Activated CD4-positive, alpha-beta memory T cell treated with anti-CD3 and anti-CD28 coated beads for 36 hours (primary cell): ENCODE data around the gene CDA. TPM values are rescaled to one million over a fixed set of nuclear protein-coding genes. Genes with fewer than 3 reads are reported as not detected.
"Not testable (repeated sequence)": the region's sequence is repeated elsewhere in the genome, so short reads cannot be mapped to it uniquely, and the experiment has no call there.

Source experiments
- CTCF ChIA-PET: fragments of 350-600 bp; sonication (Branson Sonifier 250); formaldehyde crosslinking; loops from one replicate; lab custom pipeline; 2021; ENCODE audit warnings: antibody characterized with exemption, inconsistent platforms; lab: Charles Lee
- POLR2A ChIA-PET: fragments of 350-600 bp; sonication (Branson Sonifier 250); formaldehyde crosslinking; loops from one replicate; lab custom pipeline; 2021; ENCODE audit warnings: antibody characterized with exemption; lab: Charles Lee
- DNase-seq: peaks from one replicate; pipeline ENCODE4 v3.0.0-alpha.2; 2020
- H3K27ac Mint-ChIP-seq: one replicate; pipeline ENCODE4 v1.8.0; 2021; ENCODE audit warnings: mixed read lengths
- H3K27me3 Mint-ChIP-seq: one replicate; pipeline ENCODE4 v1.8.0; 2021; ENCODE audit warnings: mixed read lengths
- H3K36me3 Mint-ChIP-seq: one replicate; pipeline ENCODE4 v1.8.0; 2021; ENCODE audit warnings: mixed read lengths
- H3K4me1 Mint-ChIP-seq: one replicate; pipeline ENCODE4 v1.8.0; 2021; ENCODE audit warnings: low read depth, mixed read lengths
- H3K4me3 Mint-ChIP-seq: one replicate; pipeline ENCODE4 v1.8.0; 2021; ENCODE audit warnings: mild to moderate bottlenecking, mixed read lengths
- H3K9me3 Mint-ChIP-seq: one replicate; pipeline ENCODE4 v1.8.0; 2021; ENCODE audit warnings: mixed read lengths
- intact Hi-C: fragments of 100-400 bp; cut with micrococcal nuclease; formaldehyde crosslinking; loops from one replicate; pipeline ENCODE4 v1.15.1; 2023
- total RNA-seq, 2 experiments: library from RNA; stranded (reverse); gene quantifications; one replicate each; pipeline ENCODE4 v1.2.3, GENCODE V29; 2021

The CDA gene
- total RNA-seq, 2 experiments from 2014 or later = not detected

GRCh38 chr1:20606801-20607570 is 18.1 kb downstream of the CDA start:
- H3K27ac Mint-ChIP-seq, intact Hi-C loops, DNase-seq, CTCF ChIA-PET, H3K9me3 Mint-ChIP-seq, H3K4me3 Mint-ChIP-seq, H3K36me3 Mint-ChIP-seq, H3K4me1 Mint-ChIP-seq, POLR2A ChIA-PET, H3K27me3 Mint-ChIP-seq: not testable (repeated sequence)

- CTCF ChIA-PET = interaction anchor here (1.3 kb wide), 1 partner anchor 35 kb away, joined by 3 read pairs; no protein-coding TSS in a partner anchor
- H3K9me3 Mint-ChIP-seq = no peaks in the 10 kb centered on the region
These were observed 20.6 kb downstream of the CDA start for GRCh38 chr1:20609541-20609940.

GRCh38 chr1:20610970-20611369 is 22.1 kb downstream of the CDA start:
- Mint-ChIP-seq H3K27ac (no peak overlapping the region), H3K9me3 (no peaks in the 10 kb centered on the region), H3K27me3 (peaks cover 3% of the 10 kb centered on the region), H3K4me3 (no peak overlapping the region), H3K36me3 (no peaks in the 10 kb centered on the region), H3K4me1 (no peaks in the 10 kb centered on the region)
- ChIA-PET CTCF (interaction anchor here (0.6 kb wide), 1 partner anchor 90 kb away, joined by 5 read pairs; no protein-coding TSS in a partner anchor), POLR2A (no interaction called here)
- DNase-seq = no peak
- intact Hi-C loops = no loop called here

More at GRCh38 chr1:20609541-20609940, 20.6 kb downstream of the CDA start:
- no peak overlapping the region for H3K4me3 Mint-ChIP-seq
- H3K4me1 Mint-ChIP-seq = no peaks in the 10 kb centered on the region
- no peak overlapping the region for H3K27ac Mint-ChIP-seq
- no peaks in the 10 kb centered on the region for H3K36me3 Mint-ChIP-seq
- intact Hi-C loops = no loop called here
- DNase-seq = no peak
- POLR2A ChIA-PET = no interaction called here
- peaks cover 3% of the 10 kb centered on the region for H3K27me3 Mint-ChIP-seq

- CTCF ChIA-PET = no interaction called here
- Mint-ChIP-seq H3K4me1 (peaks cover 3% of the 10 kb centered on the region), H3K36me3 (no peaks in the 10 kb centered on the region), H3K27ac (no peak overlapping the region), H3K27me3 (peaks cover 3% of the 10 kb centered on the region), H3K9me3 (no peaks in the 10 kb centered on the region), H3K4me3 (no peak overlapping the region)
- intact Hi-C loops = no loop called here
- POLR2A ChIA-PET = no interaction called here
- no peak for DNase-seq
These were observed 22.8 kb downstream of the CDA start for GRCh38 chr1:20611652-20612051.

- H3K27ac Mint-ChIP-seq = no peak overlapping the region
These were observed 23.4 kb downstream of the CDA start for GRCh38 chr1:20612221-20612746.

GRCh38 chr1:20614131-20614579 is 25.3 kb downstream of the CDA start:
- Mint-ChIP-seq H3K27ac (no peak overlapping the region), H3K9me3 (no peaks in the 10 kb centered on the region), H3K4me3 (no peak overlapping the region), H3K36me3 (no peaks in the 10 kb centered on the region), H3K4me1 (peaks cover 4% of the 10 kb centered on the region), H3K27me3 (peaks cover 3% of the 10 kb centered on the region)
- intact Hi-C loops = no loop called here
- ChIA-PET POLR2A (no interaction called here), CTCF (no interaction called here)
- DNase-seq = no peak

More at GRCh38 chr1:20612221-20612746, 23.4 kb downstream of the CDA start:
- peak; percentile 14 for DNase-seq
- intact Hi-C loops = no loop called here
- Mint-ChIP-seq H3K4me1 (peaks cover 4% of the 10 kb centered on the region), H3K27me3 (peaks cover 3% of the 10 kb centered on the region), H3K4me3 (no peak overlapping the region), H3K36me3 (no peaks in the 10 kb centered on the region), H3K9me3 (no peaks in the 10 kb centered on the region)
- POLR2A ChIA-PET = no interaction called here
- CTCF ChIA-PET = interaction anchor here (1.1 kb wide), 1 partner anchor 20 kb away, joined by 5 read pairs; no protein-coding TSS in a partner anchor

GRCh38 chr1:20615946-20616846 is 27.3 kb downstream of the CDA start:
- intact Hi-C loops = no loop called here
- peaks cover 5% of the 10 kb centered on the region for H3K27me3 Mint-ChIP-seq
- POLR2A ChIA-PET = no interaction called here

GRCh38 chr1:20616847-20617487 is 28.1 kb downstream of the CDA start:
- POLR2A ChIA-PET = no interaction called here
- Mint-ChIP-seq H3K4me3 (no peak overlapping the region), H3K9me3 (no peaks in the 10 kb centered on the region), H3K27me3 (peaks cover 5% of the 10 kb centered on the region), H3K27ac (no peak overlapping the region), H3K36me3 (no peaks in the 10 kb centered on the region), H3K4me1 (peaks cover 4% of the 10 kb centered on the region)
- intact Hi-C loops = no loop called here
- DNase-seq = no peak
- CTCF ChIA-PET = no interaction called here

More at GRCh38 chr1:20615946-20616846, 27.3 kb downstream of the CDA start:
- Mint-ChIP-seq H3K36me3 (no peaks in the 10 kb centered on the region), H3K4me1 (peaks cover 4% of the 10 kb centered on the region), H3K27ac (no peak overlapping the region), H3K9me3 (no peaks in the 10 kb centered on the region), H3K4me3 (no peak overlapping the region)
- DNase-seq = no peak
- CTCF ChIA-PET = no interaction called here

- Mint-ChIP-seq H3K27me3 (peaks cover 2% of the 10 kb centered on the region), H3K4me3 (no peak overlapping the region), H3K36me3 (no peaks in the 10 kb centered on the region), H3K9me3 (no peaks in the 10 kb centered on the region), H3K4me1 (peaks cover 4% of the 10 kb centered on the region), H3K27ac (no peak overlapping the region)
- intact Hi-C loops = no loop called here
- ChIA-PET POLR2A (no interaction called here), CTCF (interaction anchor here (1.3 to 2.6 kb wide), 2 partner anchors 15 to 22 kb away, joined by 3 to 8 read pairs; partner anchors contain the start of gene PINK1)
- no peak for DNase-seq
These were observed 29.7 kb downstream of the CDA start for GRCh38 chr1:20618550-20618949.

- no peak for DNase-seq
- ChIA-PET POLR2A (no interaction called here), CTCF (interaction anchor here (2.6 kb wide), 1 partner anchor 13 kb away, joined by 8 read pairs; the partner anchor contains the start of gene PINK1)
- no peaks in the 10 kb centered on the region for H3K36me3 Mint-ChIP-seq
- no peak overlapping the region for H3K4me3 Mint-ChIP-seq
- H3K27ac Mint-ChIP-seq = no peak overlapping the region
- peaks cover 4% of the 10 kb centered on the region for H3K4me1 Mint-ChIP-seq
- H3K27me3 Mint-ChIP-seq = peaks cover 2% of the 10 kb centered on the region
- H3K9me3 Mint-ChIP-seq = no peaks in the 10 kb centered on the region
- intact Hi-C loops = no loop called here
These were observed 31.1 kb downstream of the CDA start for GRCh38 chr1:20619999-20620398.

GRCh38 chr1:20621012-20621411 is 32.1 kb downstream of the CDA start:
- intact Hi-C loops = no loop called here
- Mint-ChIP-seq H3K27me3 (peaks cover 4% of the 10 kb centered on the region), H3K4me3 (no peak overlapping the region), H3K4me1 (peaks cover 4% of the 10 kb centered on the region), H3K27ac (no peak overlapping the region), H3K36me3 (no peaks in the 10 kb centered on the region), H3K9me3 (no peaks in the 10 kb centered on the region)
- DNase-seq = no peak
- ChIA-PET POLR2A (no interaction called here), CTCF (interaction anchor here (0.6 to 2.6 kb wide), 2 partner anchors 12 to 47 kb away, joined by 4 to 8 read pairs; partner anchors contain the start of gene PINK1)
